ENCODE data around the gene PTPN1. TPM values are rescaled to one million over a fixed set of nuclear protein-coding genes. Genes with fewer than 3 reads are reported as not detected.
A peak's percentile ranks its signal among the peaks of the same experiment; 100 is the strongest.

The PTPN1 gene
- total and polyA plus RNA-seq, 3 experiments from 2014 or later, result 35.7 to 67.3 (median 64.2) TPM

DNA sequence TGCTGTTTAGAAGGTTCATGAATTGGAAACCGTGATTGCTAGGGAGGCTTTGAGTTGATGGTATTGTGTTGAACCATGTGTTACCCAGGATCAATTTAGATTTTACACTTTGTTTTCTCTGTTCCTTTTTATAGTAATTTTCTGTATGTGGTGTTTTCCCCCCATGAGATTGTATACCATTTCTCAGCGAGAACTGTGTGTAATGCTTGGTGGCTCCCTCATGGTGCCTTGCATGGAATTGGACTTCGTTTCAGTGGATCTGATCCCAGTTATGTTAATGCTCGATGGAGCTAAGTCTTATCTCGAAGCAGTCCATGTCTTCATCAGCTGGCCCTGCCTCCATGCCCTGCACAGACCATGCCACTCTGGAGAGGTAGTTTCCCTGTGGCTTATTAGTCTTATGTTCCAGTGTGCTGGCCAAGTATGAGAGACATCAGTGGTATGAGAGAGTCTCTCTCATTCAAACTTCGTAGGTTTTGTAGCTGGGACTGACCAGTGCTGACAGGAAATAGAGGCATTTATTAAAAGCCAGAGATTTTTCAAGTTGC, 18.7 kb downstream of the PTPN1 start:
- DNase-seq, result no peak
- ChIA-PET CTCF (interaction anchor here (0.6 to 0.8 kb wide), 2 partner anchors 9 to 25 kb away, joined by 3 to 4 read pairs; no protein-coding TSS in a partner anchor), POLR2A (interaction anchor here (1.2 kb wide), 1 partner anchor 19 kb away, joined by 3 read pairs; the partner anchor contains the start of gene PTPN1)
- Mint-ChIP-seq H3K27me3 (no peaks in the 10 kb centered on the region), H3K4me3 (peak overlapping the region in 6 of 7 donors; percentile 48 to 84 (median 53)), H3K36me3 (peaks cover 0 to 16% (median 0%) of the 10 kb centered on the region in 3 donors), H3K9me3 (no peaks in the 10 kb centered on the region), H3K27ac (peak overlapping the region in 7 of 8 donors; percentile 12 to 76 (median 57)), H3K4me1 (peaks cover 37 to 50% (median 49%) of the 10 kb centered on the region in 3 donors)
- Histone ChIP-seq H3K4me3 (ENCODE audit: low read length) (no peak overlapping the region), H3K36me3 (ENCODE audit: insufficient read depth, low read length) (no peaks in the 10 kb centered on the region), H3K27ac (ENCODE audit: low read depth, low read length) (no peak overlapping the region), H3K4me1 (ENCODE audit: insufficient read depth, low read length) (peaks cover 76% of the 10 kb centered on the region), H3K9me3 (ENCODE audit: low read length) (no peaks in the 10 kb centered on the region), H3K27me3 (ENCODE audit: insufficient read depth, low read length, poor library complexity, severe bottlenecking) (no peaks in the 10 kb centered on the region)

DNA sequence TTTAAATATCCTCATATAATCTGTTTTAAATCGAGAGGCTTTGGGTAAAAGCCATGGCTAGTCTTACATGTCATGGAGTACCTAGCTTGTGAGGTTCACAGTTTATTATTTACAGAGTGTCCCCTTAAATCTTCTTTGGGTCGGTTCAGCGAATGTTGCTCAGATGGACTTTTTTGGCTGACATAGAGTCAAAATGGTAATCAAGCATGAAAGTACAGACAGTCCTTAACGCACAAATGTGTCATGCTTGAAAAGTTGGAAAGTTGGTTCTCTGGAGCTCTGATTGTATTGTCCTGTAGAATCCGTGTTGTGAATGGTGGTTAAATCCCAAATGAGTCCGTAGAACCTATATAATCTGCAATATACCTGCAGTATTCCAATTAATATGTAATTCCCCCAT, 22.0 kb downstream of the PTPN1 start:
- ChIA-PET CTCF (no interaction called here), POLR2A (no interaction called here)
- H3K36me3 Mint-ChIP-seq, result peaks cover 0 to 23% (median 4%) of the 10 kb centered on the region in 3 donors
- H3K9me3 ChIP-seq (ENCODE audit: low read length), result no peaks in the 10 kb centered on the region
- no peaks in the 10 kb centered on the region for H3K27me3 ChIP-seq (ENCODE audit: insufficient read depth, low read length, poor library complexity, severe bottlenecking)
- DNase-seq, result no peak
- no peaks in the 10 kb centered on the region for H3K9me3 Mint-ChIP-seq
- peaks cover 55 to 73% (median 71%) of the 10 kb centered on the region in 3 donors for H3K4me1 Mint-ChIP-seq
- H3K27me3 Mint-ChIP-seq, result no peaks in the 10 kb centered on the region
- H3K27ac ChIP-seq (ENCODE audit: low read depth, low read length), result no peak overlapping the region
- H3K36me3 ChIP-seq (ENCODE audit: insufficient read depth, low read length), result no peaks in the 10 kb centered on the region
- peak overlapping the region in 2 of 8 donors; percentile 43 to 51 for H3K27ac Mint-ChIP-seq
- peak overlapping the region in 2 of 7 donors; percentile 39 to 44 for H3K4me3 Mint-ChIP-seq
- H3K4me3 ChIP-seq (ENCODE audit: low read length), result no peak overlapping the region
- H3K4me1 ChIP-seq (ENCODE audit: insufficient read depth, low read length), result peaks cover 68% of the 10 kb centered on the region

DNA sequence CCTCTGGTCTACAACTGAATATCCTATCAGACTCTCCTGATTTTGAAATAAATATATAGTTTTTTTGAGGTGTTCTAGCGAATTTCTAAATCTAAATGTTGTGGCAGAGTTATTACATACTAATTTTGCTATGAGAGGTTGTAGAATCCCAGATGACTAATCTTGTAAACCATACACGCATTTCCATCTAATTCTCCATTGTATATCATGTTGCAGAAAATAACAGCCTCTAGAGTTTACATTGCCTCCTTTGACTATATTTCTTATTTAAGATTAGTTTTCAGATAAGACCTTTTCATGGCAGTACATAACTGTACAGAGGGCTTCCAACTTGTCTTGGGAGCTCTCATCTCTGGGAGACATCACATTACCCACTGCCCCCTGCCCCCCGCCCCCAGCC, 22.9 kb downstream of the PTPN1 start:
- Mint-ChIP-seq H3K4me3 (peak overlapping the region in 2 of 7 donors; percentile 26 to 33), H3K27ac (peak overlapping the region in 1 of 8 donors; percentile 11), H3K4me1 (peaks cover 62 to 82% (median 80%) of the 10 kb centered on the region in 3 donors), H3K9me3 (no peaks in the 10 kb centered on the region), H3K27me3 (no peaks in the 10 kb centered on the region), H3K36me3 (peaks cover 0 to 23% (median 4%) of the 10 kb centered on the region in 3 donors)
- no peak overlapping the region for H3K27ac ChIP-seq (ENCODE audit: low read depth, low read length)
- ChIA-PET POLR2A (no interaction called here), CTCF (no interaction called here)
- no peaks in the 10 kb centered on the region for H3K36me3 ChIP-seq (ENCODE audit: insufficient read depth, low read length)
- H3K4me3 ChIP-seq (ENCODE audit: low read length), result no peak overlapping the region
- H3K27me3 ChIP-seq (ENCODE audit: insufficient read depth, low read length, poor library complexity, severe bottlenecking), result no peaks in the 10 kb centered on the region
- no peaks in the 10 kb centered on the region for H3K9me3 ChIP-seq (ENCODE audit: low read length)
- no peak for DNase-seq
- peaks cover 67% of the 10 kb centered on the region for H3K4me1 ChIP-seq (ENCODE audit: insufficient read depth, low read length)

DNA sequence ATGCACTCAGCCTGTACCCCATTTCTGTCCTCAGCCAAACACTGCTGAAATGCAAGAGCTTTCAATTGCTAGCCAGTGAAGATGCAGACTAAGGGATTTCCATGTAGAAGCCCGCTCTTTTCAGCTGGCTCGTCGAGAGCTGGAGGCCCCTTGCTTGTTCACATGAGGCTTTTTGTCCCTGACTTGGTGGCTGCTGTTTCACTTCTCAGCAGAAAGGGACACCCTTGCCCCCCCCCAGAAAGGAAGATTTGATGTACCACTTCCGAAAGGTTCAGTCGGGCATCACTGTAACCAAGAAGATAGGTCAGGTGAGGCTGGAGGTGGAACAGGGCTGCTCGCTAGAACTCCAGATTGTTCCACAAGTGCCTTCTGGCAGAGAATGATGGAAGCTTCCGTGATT, 23.3 kb downstream of the PTPN1 start:
- H3K4me1 ChIP-seq (ENCODE audit: insufficient read depth, low read length), result peaks cover 67% of the 10 kb centered on the region
- no peaks in the 10 kb centered on the region for H3K27me3 ChIP-seq (ENCODE audit: insufficient read depth, low read length, poor library complexity, severe bottlenecking)
- Mint-ChIP-seq H3K27ac (peak overlapping the region in 1 of 8 donors; percentile 11), H3K4me1 (peaks cover 66 to 85% (median 83%) of the 10 kb centered on the region in 3 donors), H3K36me3 (peaks cover 0 to 23% (median 4%) of the 10 kb centered on the region in 3 donors), H3K27me3 (no peaks in the 10 kb centered on the region), H3K4me3 (peak overlapping the region in 3 of 7 donors; percentile 33 to 63 (median 35)), H3K9me3 (no peaks in the 10 kb centered on the region)
- H3K36me3 ChIP-seq (ENCODE audit: insufficient read depth, low read length), result no peaks in the 10 kb centered on the region
- ChIA-PET CTCF (no interaction called here), POLR2A (no interaction called here)
- H3K27ac ChIP-seq (ENCODE audit: low read depth, low read length), result no peak overlapping the region
- H3K4me3 ChIP-seq (ENCODE audit: low read length), result no peak overlapping the region
- H3K9me3 ChIP-seq (ENCODE audit: low read length), result no peaks in the 10 kb centered on the region
- no peak for DNase-seq

DNA sequence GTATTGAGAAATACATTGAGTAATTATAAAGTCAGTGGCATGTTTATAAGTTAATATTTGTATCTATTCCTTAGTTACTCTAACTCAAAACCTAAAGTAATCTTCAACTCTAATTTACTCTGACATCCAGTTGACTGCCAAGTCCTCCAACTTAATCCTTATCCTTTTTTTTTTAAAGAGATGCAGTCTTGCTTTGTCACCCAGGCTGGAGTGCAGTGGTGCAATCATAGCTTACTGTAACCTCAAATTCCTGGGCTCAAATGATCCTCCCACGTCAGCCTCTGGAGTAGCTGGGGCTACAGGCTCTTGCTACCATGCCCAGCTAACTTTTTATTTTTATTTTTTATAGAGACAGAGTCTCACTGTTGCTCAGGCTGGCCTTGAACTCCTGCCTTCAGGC, 24.4 kb downstream of the PTPN1 start:
- H3K4me1 Mint-ChIP-seq, result peaks cover 65 to 84% (median 82%) of the 10 kb centered on the region in 3 donors
- H3K4me3 ChIP-seq (ENCODE audit: low read length), result no peak overlapping the region
- POLR2A ChIA-PET, result no interaction called here

DNA sequence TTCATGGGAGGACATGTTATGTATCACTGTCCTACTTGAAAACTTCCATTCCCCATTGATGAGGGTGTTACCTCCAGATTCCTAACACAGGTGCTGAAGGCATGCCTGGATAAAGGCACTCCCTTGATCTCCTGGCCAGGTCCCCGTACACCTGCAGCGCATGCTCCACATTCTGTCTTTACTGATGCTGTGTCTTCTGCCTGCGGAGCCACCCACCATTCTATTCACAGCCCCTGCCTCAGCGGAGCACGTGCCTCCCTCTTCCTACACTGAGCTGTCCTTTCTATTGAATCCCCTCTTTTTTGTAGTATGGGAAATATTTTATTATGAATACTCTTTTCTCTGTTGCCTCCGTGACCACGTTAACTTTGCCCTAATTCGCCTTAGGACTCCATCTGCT, 25.0 kb downstream of the PTPN1 start:
- Histone ChIP-seq H3K36me3 (ENCODE audit: insufficient read depth, low read length) (no peaks in the 10 kb centered on the region), H3K9me3 (ENCODE audit: low read length) (no peaks in the 10 kb centered on the region), H3K27me3 (ENCODE audit: insufficient read depth, low read length, poor library complexity, severe bottlenecking) (no peaks in the 10 kb centered on the region), H3K4me1 (ENCODE audit: insufficient read depth, low read length) (peaks cover 64% of the 10 kb centered on the region), H3K4me3 (ENCODE audit: low read length) (no peak overlapping the region), H3K27ac (ENCODE audit: low read depth, low read length) (no peak overlapping the region)
- peaks cover 0 to 20% (median 4%) of the 10 kb centered on the region in 3 donors for H3K36me3 Mint-ChIP-seq
- no peak for DNase-seq
- H3K27ac Mint-ChIP-seq, result peak overlapping the region in 4 of 8 donors; percentile 14 to 88 (median 74)
- peak overlapping the region in 2 of 7 donors; percentile 45 to 72 for H3K4me3 Mint-ChIP-seq
- ChIA-PET CTCF (interaction anchor here (0.9 kb wide), 1 partner anchor 9 kb away, joined by 3 read pairs; no protein-coding TSS in a partner anchor), POLR2A (no interaction called here)
- H3K9me3 Mint-ChIP-seq, result no peaks in the 10 kb centered on the region
- no peaks in the 10 kb centered on the region for H3K27me3 Mint-ChIP-seq
- peaks cover 67 to 85% (median 83%) of the 10 kb centered on the region in 3 donors for H3K4me1 Mint-ChIP-seq

More for the DNA sequence above, 24.4 kb downstream of the PTPN1 start:
- peaks cover 0 to 20% (median 4%) of the 10 kb centered on the region in 3 donors for H3K36me3 Mint-ChIP-seq
- peaks cover 62% of the 10 kb centered on the region for H3K4me1 ChIP-seq (ENCODE audit: insufficient read depth, low read length)
- no peaks in the 10 kb centered on the region for H3K36me3 ChIP-seq (ENCODE audit: insufficient read depth, low read length)
- CTCF ChIA-PET, result interaction anchor here (0.9 kb wide), 1 partner anchor 9 kb away, joined by 3 read pairs; no protein-coding TSS in a partner anchor
- no peak overlapping the region for H3K4me3 Mint-ChIP-seq
- H3K9me3 ChIP-seq (ENCODE audit: low read length), result no peaks in the 10 kb centered on the region
- peak overlapping the region in 1 of 8 donors; percentile 33 for H3K27ac Mint-ChIP-seq
- no peaks in the 10 kb centered on the region for H3K27me3 ChIP-seq (ENCODE audit: insufficient read depth, low read length, poor library complexity, severe bottlenecking)
- no peak for DNase-seq
- H3K9me3 Mint-ChIP-seq, result no peaks in the 10 kb centered on the region
- no peak overlapping the region for H3K27ac ChIP-seq (ENCODE audit: low read depth, low read length)
- no peaks in the 10 kb centered on the region for H3K27me3 Mint-ChIP-seq

DNA sequence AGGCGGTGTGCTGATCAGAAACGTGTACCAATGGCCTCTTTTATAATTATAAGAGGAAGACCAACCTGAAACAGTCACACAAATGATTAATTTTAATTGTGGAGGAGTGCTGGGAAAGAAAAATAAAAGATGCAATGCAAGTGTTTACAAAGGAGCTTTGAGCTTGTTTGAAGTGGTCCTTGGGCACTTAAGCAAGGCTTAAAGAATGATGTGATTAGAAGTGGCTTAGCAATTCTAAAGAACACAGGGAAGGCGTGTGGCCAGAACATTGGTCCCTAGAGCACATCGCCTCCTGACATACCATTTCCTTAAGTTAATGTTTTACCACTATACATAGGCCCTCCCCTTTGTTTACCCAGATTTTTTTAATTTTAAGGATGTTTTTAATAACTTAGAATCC, 26.1 kb downstream of the PTPN1 start:
- H3K4me3 ChIP-seq (ENCODE audit: low read length), result no peak overlapping the region
- peaks cover 74 to 90% (median 89%) of the 10 kb centered on the region in 3 donors for H3K4me1 Mint-ChIP-seq
- no peak overlapping the region for H3K4me3 Mint-ChIP-seq
- H3K36me3 Mint-ChIP-seq, result peaks cover 0 to 31% (median 4%) of the 10 kb centered on the region in 3 donors
- no peaks in the 10 kb centered on the region for H3K27me3 Mint-ChIP-seq
- no peaks in the 10 kb centered on the region for H3K36me3 ChIP-seq (ENCODE audit: insufficient read depth, low read length)
- H3K27me3 ChIP-seq (ENCODE audit: insufficient read depth, low read length, poor library complexity, severe bottlenecking), result no peaks in the 10 kb centered on the region
- DNase-seq, result no peak
- H3K9me3 ChIP-seq (ENCODE audit: low read length), result no peaks in the 10 kb centered on the region
- no peak overlapping the region for H3K27ac ChIP-seq (ENCODE audit: low read depth, low read length)
- peaks cover 71% of the 10 kb centered on the region for H3K4me1 ChIP-seq (ENCODE audit: insufficient read depth, low read length)
- ChIA-PET POLR2A (no interaction called here), CTCF (interaction anchor here (1.0 kb wide), 1 partner anchor 58 kb away, joined by 4 read pairs; no protein-coding TSS in a partner anchor)
- H3K27ac Mint-ChIP-seq, result peak overlapping the region in 4 of 8 donors; percentile 8 to 47 (median 16)
- H3K9me3 Mint-ChIP-seq, result no peaks in the 10 kb centered on the region

DNA sequence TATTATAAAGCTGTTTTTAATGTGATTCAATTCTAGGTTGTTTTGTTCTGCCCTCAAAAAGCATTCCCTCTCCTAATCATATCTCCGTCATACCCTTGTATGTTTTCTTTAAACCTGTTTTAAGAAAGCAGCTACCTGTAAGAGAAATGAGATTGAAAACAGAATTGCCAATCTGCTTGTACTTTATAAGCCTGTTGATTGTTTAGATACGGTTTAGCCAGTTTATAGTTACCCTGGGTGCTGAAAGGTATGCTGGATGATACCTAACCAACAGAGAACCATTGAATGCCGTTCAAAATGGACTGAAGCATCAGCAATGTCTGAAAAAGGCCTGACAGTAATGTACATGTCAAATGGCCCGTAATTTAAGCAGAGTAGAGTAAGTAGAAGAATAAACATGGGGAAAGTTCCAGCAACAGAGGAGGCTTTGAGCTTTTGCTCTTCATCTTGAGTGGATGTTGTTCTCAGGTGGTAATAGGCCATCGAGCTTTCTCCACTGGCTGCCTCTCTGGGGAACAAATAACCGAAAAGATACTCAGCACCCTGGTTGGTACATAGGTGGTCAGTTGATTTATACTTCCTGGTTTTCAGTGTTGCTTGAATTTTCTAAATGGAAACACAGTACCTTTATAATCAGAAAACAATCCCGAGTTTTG, 27.5 kb downstream of the PTPN1 start:
- no peaks in the 10 kb centered on the region for H3K9me3 ChIP-seq (ENCODE audit: low read length)
- H3K36me3 Mint-ChIP-seq, result peaks cover 0 to 35% (median 4%) of the 10 kb centered on the region in 3 donors

More for the DNA sequence above, 27.5 kb downstream of the PTPN1 start:
- no peak overlapping the region for H3K27ac ChIP-seq (ENCODE audit: low read depth, low read length)
- ChIA-PET CTCF (interaction anchor here (1.3 to 1.8 kb wide), 2 partner anchors 20 to 36 kb away, joined by 3 to 6 read pairs; no protein-coding TSS in a partner anchor), POLR2A (interaction anchor here (0.7 kb wide), 1 partner anchor 26 kb away, joined by 3 read pairs; no protein-coding TSS in a partner anchor)
- no peaks in the 10 kb centered on the region for H3K27me3 ChIP-seq (ENCODE audit: insufficient read depth, low read length, poor library complexity, severe bottlenecking)
- H3K27me3 Mint-ChIP-seq, result no peaks in the 10 kb centered on the region
- no peak overlapping the region for H3K4me3 ChIP-seq (ENCODE audit: low read length)
- DNase-seq, result no peak
- peaks cover 69% of the 10 kb centered on the region for H3K4me1 ChIP-seq (ENCODE audit: insufficient read depth, low read length)
- no peaks in the 10 kb centered on the region for H3K9me3 Mint-ChIP-seq
- H3K4me1 Mint-ChIP-seq, result peaks cover 76 to 90% (median 89%) of the 10 kb centered on the region in 3 donors
- H3K36me3 ChIP-seq (ENCODE audit: insufficient read depth, low read length), result no peaks in the 10 kb centered on the region
- peak overlapping the region in 2 of 7 donors; percentile 3 for H3K4me3 Mint-ChIP-seq
- peak overlapping the region in 4 of 8 donors; percentile 1 to 42 (median 6) for H3K27ac Mint-ChIP-seq
